AG04450 (cell line): ENCODE measurements around the gene LRMDA. TPM values are rescaled to one million over a fixed set of nuclear protein-coding genes. Genes with fewer than 3 reads are reported as not detected.

Experiments used
- CTCF ChIA-PET: fragments of 300-600, 350-600 bp; formaldehyde crosslinking; extraction: SDS; loops from one replicate; lab custom pipeline; 2022; ENCODE audit warnings: antibody characterized with exemption, inconsistent platforms; lab: Charles Lee
- POLR2A ChIA-PET: fragments of 350-600 bp; formaldehyde crosslinking; extraction: SDS; loops from one replicate; lab custom pipeline; 2021; ENCODE audit warnings: antibody characterized with exemption, inconsistent platforms; lab: Yijun Ruan, JAX
- DNase-seq: peaks from one replicate; pipeline ENCODE4 v3.0.0-alpha.2; 2011; ENCODE audit warnings: low read depth, low spot score
- H3K27ac ChIP-seq: one replicate; pipeline ENCODE4 v1.5.1; 2012; ENCODE audit warnings: low read depth, low read length, control low read depth
- H3K27me3 ChIP-seq: one replicate; pipeline ENCODE4 v1.6.0; 2012; ENCODE audit warnings: low read length; ENCODE audit not compliant: control insufficient read depth, insufficient read depth
- H3K4me3 ChIP-seq: 2 replicates; pipeline ENCODE4 v1.5.1; 2011; ENCODE audit warnings: mild to moderate bottlenecking, low read depth, low read length, control low read depth
- H3K9me3 ChIP-seq: 2 replicates; pipeline ENCODE4 v1.5.1; 2012; ENCODE audit warnings: low read length; ENCODE audit not compliant: control insufficient read depth, insufficient read depth
- CTCF ChIP-seq: IDR thresholded peaks from 2 replicates; pipeline ENCODE4 v1.5.1; 2011; ENCODE audit warnings: low read depth, low read length, control low read depth, inconsistent platforms
- polyA plus RNA-seq: library from polyadenylated mRNA; depleted of rRNA; stranded (reverse); fragments of >200 nt; gene quantifications from 2 replicates; pipeline ENCODE4 v1.2.3, GENCODE V29; 2011

Gene LRMDA
- polyA plus RNA-seq, 1 experiment, result 0.12 TPM

DNA sequence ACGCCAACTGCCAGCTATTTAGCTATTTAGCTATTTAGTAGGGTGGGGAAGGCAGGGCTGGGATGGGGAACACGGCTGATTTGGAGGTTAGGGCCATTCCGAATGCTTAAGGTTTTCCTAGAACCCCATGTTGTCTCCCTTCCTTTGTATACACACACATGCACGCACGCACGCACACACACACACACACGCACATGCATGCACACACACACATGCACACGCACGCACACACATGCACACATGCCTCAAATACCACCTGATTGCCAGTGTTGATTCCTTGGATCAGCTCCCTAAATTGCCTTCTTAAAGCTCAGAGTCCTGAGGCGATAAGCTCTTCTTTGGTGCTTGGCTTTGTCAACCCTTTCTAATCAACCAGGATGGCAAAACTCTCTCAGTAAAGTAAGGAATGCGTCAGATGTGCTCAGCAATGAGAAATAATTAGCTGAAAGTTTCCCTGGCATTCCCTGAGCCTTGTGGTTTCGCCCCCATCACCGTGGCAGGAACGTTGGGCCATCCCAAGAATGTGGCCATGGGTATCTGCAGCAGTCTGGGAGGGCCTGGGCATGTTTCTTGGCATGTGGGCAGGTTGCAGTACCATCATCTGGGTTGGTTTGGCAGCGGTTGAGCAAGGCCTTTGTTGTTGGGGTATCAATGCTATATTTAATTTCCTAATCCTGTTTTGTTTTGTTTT is 305.6 kb downstream of the LRMDA start:
- no peak for DNase-seq
- no peak for TF ChIP-seq CTCF
- ChIA-PET CTCF (interaction anchor here (0.7 kb wide), 1 partner anchor 9 kb away, joined by 3 read pairs; no protein-coding TSS in a partner anchor), POLR2A (no interaction called here)
- H3K4me3 ChIP-seq, result no peak overlapping the region
- H3K27me3 ChIP-seq, result peaks cover 4% of the 10 kb centered on the region
- H3K27ac ChIP-seq, result no peak overlapping the region
- H3K9me3 ChIP-seq, result no peaks in the 10 kb centered on the region

DNA sequence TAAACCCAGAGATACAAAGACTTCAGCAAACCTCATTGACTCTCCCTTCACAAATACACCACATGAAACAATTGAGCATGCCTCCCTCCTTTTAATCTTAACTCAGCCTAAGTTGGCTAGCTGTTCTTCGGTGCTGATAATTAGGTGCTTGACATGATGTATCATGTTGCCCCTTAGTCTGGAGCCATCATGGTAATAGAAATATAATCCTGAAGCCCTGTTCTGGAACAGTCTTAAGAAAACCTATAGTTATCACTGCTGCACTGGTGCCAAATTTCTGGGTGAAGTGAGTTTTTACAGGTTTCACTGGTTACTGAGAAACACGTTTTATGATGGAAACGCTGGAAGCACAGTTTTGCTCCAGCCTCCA is 306.1 kb downstream of the LRMDA start:
- Histone ChIP-seq H3K27me3 (peaks cover 4% of the 10 kb centered on the region), H3K9me3 (no peaks in the 10 kb centered on the region), H3K4me3 (no peak overlapping the region), H3K27ac (no peak overlapping the region)
- no peak for TF ChIP-seq CTCF
- ChIA-PET POLR2A (no interaction called here), CTCF (no interaction called here)
- no peak for DNase-seq

DNA sequence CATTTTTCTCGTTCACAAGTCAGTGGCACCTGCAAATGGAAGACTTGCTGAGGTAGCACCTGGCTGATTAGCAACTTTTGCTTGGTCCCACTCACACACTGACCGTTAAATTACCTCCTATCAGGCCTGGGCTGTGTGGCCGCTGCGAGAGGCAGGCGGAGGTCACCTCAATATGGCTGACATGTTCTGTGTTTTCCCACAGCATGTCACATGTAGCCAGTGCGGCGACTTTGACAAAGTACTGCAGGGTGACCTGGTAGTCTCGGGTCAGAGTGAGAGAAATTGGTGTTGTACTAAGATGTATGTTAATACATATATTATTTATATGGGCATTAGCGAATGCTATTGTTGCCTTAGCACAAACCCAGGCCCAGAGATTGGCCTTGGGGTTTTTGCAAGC is 307.5 kb downstream of the LRMDA start:
- no peak overlapping the region for H3K4me3 ChIP-seq
- no peak overlapping the region for H3K27ac ChIP-seq
- no peak for DNase-seq
- CTCF ChIA-PET, result no interaction called here
- TF ChIP-seq CTCF, result no peak
- peaks cover 4% of the 10 kb centered on the region for H3K27me3 ChIP-seq
- POLR2A ChIA-PET, result no interaction called here
- H3K9me3 ChIP-seq, result no peaks in the 10 kb centered on the region

- no peak for TF ChIP-seq CTCF
- CTCF ChIA-PET, result no interaction called here
- H3K27me3 ChIP-seq, result peaks cover 4% of the 10 kb centered on the region
These were observed 308.2 kb downstream of the LRMDA start for GRCh38 chr10:75739414-75740143.

DNA sequence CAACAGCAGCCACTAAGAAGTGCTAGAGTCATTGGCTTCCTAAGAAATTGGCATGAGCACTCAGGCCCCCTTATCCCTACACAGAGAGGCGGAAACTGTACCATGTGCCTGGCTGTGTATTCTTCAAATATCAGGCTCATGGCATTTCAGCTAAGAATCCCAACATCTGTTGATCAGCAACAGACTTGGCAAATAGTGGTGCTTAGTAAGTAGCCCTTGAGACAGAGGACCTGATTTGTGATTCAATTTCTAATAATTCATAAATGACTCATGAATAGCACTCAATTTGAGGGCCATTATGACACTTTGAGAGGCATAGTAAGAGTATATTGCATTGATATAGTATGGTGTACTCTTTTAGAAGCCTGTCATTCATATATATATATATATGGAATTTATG is 309.1 kb downstream of the LRMDA start:
- CTCF ChIA-PET, result no interaction called here
- POLR2A ChIA-PET, result no interaction called here

More at GRCh38 chr10:75739414-75740143, 308.2 kb downstream of the LRMDA start:
- H3K9me3 ChIP-seq, result no peaks in the 10 kb centered on the region
- no peak for DNase-seq
- POLR2A ChIA-PET, result no interaction called here
- no peak overlapping the region for H3K4me3 ChIP-seq
- H3K27ac ChIP-seq, result no peak overlapping the region

More for the DNA sequence above, 309.1 kb downstream of the LRMDA start:
- Histone ChIP-seq H3K27me3 (peaks cover 4% of the 10 kb centered on the region), H3K27ac (no peak overlapping the region), H3K4me3 (no peak overlapping the region), H3K9me3 (no peaks in the 10 kb centered on the region)
- TF ChIP-seq CTCF, result no peak
- DNase-seq, result no peak
